Measurements from ENCODE around the gene ABLIM3.

DNA sequence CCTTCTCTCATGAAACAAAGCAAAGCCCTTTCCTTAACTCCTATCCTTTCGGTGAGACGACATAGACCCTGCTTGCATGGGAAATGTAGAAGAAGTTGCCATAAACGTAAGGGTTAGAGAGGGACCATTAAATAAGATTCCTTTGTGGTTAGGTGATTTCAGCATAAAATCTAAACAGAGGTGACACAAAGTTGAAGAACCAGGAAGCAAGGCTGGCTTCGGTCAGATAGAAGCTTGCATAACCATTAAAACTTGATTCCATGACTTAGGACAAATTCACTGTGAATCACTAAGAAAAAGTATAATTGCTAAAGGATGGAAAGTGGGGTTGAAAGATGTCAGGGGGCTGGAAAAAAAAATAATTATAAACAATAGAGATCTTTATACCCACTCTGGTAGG, 30.9 kb upstream of the ABLIM3 start:
- TF ChIP-seq, protein P1, sequence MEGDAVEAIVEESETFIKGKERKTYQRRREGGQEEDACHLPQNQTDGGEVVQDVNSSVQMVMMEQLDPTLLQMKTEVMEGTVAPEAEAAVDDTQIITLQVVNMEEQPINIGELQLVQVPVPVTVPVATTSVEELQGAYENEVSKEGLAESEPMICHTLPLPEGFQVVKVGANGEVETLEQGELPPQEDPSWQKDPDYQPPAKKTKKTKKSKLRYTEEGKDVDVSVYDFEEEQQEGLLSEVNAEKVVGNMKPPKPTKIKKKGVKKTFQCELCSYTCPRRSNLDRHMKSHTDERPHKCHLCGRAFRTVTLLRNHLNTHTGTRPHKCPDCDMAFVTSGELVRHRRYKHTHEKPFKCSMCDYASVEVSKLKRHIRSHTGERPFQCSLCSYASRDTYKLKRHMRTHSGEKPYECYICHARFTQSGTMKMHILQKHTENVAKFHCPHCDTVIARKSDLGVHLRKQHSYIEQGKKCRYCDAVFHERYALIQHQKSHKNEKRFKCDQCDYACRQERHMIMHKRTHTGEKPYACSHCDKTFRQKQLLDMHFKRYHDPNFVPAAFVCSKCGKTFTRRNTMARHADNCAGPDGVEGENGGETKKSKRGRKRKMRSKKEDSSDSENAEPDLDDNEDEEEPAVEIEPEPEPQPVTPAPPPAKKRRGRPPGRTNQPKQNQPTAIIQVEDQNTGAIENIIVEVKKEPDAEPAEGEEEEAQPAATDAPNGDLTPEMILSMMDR (IDR thresholded peaks at IDR 0.05; ENCODE audit: poor library complexity), result no peak
- TF ChIP-seq EZH2 (IDR thresholded peaks at IDR 0.05; ENCODE audit: borderline replicate concordance) (no peak), EZH2phosphoT487 (IDR thresholded peaks at IDR 0.05; ENCODE audit: low read depth, severe bottlenecking, unreplicated experiment) (no peak)

Measured in hepatocyte (in vitro differentiated cells).